K562 (cell line): Measurements from ENCODE around the gene DBNDD2. TPM values are rescaled to one million over a fixed set of nuclear protein-coding genes. Genes with fewer than 3 reads are reported as not detected.

Experiments
- E2F8 ChIP-seq: fragments of 450-650 bp; IDR thresholded peaks from 2 replicates; pipeline ENCODE4 v1.7.1; 2018; ENCODE audit warnings: mild to moderate bottlenecking, low read depth; ENCODE audit not compliant: partially characterized antibody
- NBN ChIP-seq: fragments of 450-650 bp; IDR thresholded peaks from 2 replicates; pipeline ENCODE4 v1.6.1; 2016; ENCODE audit warnings: low read depth, mild to moderate bottlenecking
- OTX1 ChIP-seq: fragments of 450-650 bp; formaldehyde crosslinking; IDR thresholded peaks from 2 replicates; pipeline ENCODE4 v1.4.0; 2022; ENCODE audit warnings: mild to moderate bottlenecking
- RNF2 ChIP-seq: sonication (generic); IDR thresholded peaks from 2 replicates; pipeline ENCODE4 v1.6.1; 2016
- SAFB ChIP-seq: fragments of 200-400 bp; formaldehyde crosslinking; IDR thresholded peaks from 2 replicates; pipeline ENCODE4 v1.6.1; 2017; ENCODE audit warnings: low read depth, low read length, borderline replicate concordance
- SAP30 ChIP-seq: fragments of 200-600 bp; sonication (generic); IDR thresholded peaks from 2 replicates; pipeline ENCODE4 v1.6.1; 2012; ENCODE audit warnings: borderline replicate concordance, low read depth, mild to moderate bottlenecking, moderate library complexity, low read length, control low read depth, inconsistent platforms; ENCODE audit not compliant: insufficient read depth, poor library complexity, severe bottlenecking
- ZBTB1 ChIP-seq: sonication (generic); formaldehyde crosslinking; IDR thresholded peaks from 2 replicates; pipeline ENCODE4 v1.8.1; 2023; ENCODE audit warnings: missing genetic modification reagents, low read depth, mild to moderate bottlenecking, borderline replicate concordance
- ZNF384 ChIP-seq: IDR thresholded peaks from 2 replicates; pipeline ENCODE4 v1.6.1; 2012; ENCODE audit warnings: low read depth, low read length, improper control_type of control experiment
- polyA plus RNA-seq, 8 experiments: library from polyadenylated mRNA; depleted of rRNA in 4 of 8; stranded (reverse) in 5 of 8; unstranded in 3 of 8; fragments of >200 nt; fragmentation: Nextera tagmentation in 2 of 8; fragmentation: Illumina TruSeq in 1 of 8; extraction: Ambion mirVana in 2 of 8; extraction: Trizol in 1 of 8; gene quantifications; 2 replicates each; pipeline versions ENCODE4 v1.2.1 to v1.2.3, GENCODE V29; 2011 to 2014; ENCODE audit warnings: inconsistent platforms in 1 of 8, missing spikeins in 1 of 8
- total RNA-seq, 7 experiments: library from RNA; depleted of rRNA in 6 of 7; stranded (reverse); fragments of >200 nt in 6 of 7; fragmentation: Illumina TruSeq in 2 of 7; extraction: Trizol in 2 of 7; gene quantifications; 2 replicates each; pipeline versions ENCODE4 v1.2.1 to v1.2.3, GENCODE V29; 2011 to 2021; ENCODE audit warnings: low replicate concordance in 1 of 7
- TF ChIP-seq, protein P1 (sequence below): fragments of 200-800 bp; sonication (Bioruptor generic); IDR thresholded peaks from 2 replicates; pipeline ENCODE4 v1.6.1; 2016; ENCODE audit warnings: missing genetic modification characterization, missing compliant biosample characterization

Gene DBNDD2
- total and polyA plus RNA-seq, 9 of the 15 experiments (the other 6 are each of a cell fraction or from before 2014, with no cell fraction given): 12.8 to 64.0 (median 35.8) TPM

- TF ChIP-seq, protein P1, sequence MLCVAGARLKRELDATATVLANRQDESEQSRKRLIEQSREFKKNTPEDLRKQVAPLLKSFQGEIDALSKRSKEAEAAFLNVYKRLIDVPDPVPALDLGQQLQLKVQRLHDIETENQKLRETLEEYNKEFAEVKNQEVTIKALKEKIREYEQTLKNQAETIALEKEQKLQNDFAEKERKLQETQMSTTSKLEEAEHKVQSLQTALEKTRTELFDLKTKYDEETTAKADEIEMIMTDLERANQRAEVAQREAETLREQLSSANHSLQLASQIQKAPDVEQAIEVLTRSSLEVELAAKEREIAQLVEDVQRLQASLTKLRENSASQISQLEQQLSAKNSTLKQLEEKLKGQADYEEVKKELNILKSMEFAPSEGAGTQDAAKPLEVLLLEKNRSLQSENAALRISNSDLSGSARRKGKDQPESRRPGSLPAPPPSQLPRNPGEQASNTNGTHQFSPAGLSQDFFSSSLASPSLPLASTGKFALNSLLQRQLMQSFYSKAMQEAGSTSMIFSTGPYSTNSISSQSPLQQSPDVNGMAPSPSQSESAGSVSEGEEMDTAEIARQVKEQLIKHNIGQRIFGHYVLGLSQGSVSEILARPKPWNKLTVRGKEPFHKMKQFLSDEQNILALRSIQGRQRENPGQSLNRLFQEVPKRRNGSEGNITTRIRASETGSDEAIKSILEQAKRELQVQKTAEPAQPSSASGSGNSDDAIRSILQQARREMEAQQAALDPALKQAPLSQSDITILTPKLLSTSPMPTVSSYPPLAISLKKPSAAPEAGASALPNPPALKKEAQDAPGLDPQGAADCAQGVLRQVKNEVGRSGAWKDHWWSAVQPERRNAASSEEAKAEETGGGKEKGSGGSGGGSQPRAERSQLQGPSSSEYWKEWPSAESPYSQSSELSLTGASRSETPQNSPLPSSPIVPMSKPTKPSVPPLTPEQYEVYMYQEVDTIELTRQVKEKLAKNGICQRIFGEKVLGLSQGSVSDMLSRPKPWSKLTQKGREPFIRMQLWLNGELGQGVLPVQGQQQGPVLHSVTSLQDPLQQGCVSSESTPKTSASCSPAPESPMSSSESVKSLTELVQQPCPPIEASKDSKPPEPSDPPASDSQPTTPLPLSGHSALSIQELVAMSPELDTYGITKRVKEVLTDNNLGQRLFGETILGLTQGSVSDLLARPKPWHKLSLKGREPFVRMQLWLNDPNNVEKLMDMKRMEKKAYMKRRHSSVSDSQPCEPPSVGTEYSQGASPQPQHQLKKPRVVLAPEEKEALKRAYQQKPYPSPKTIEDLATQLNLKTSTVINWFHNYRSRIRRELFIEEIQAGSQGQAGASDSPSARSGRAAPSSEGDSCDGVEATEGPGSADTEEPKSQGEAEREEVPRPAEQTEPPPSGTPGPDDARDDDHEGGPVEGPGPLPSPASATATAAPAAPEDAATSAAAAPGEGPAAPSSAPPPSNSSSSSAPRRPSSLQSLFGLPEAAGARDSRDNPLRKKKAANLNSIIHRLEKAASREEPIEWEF (CRISPR knock-in tag): no peak
- TF ChIP-seq ZBTB1: 0 out of 2 replicates have a peak, but pooled peaks have one; percentile 47
- TF ChIP-seq RNF2: no peak
- TF ChIP-seq OTX1 (CRISPR knock-in tag): no peak
- TF ChIP-seq ZNF384: 0 out of 2 replicates have a peak, but pooled peaks have one; percentile 31
- TF ChIP-seq SAP30: no peak
- 0 out of 2 replicates have a peak, but pooled peaks have one; percentile 10 for TF ChIP-seq NBN
- peak; percentile 3 for TF ChIP-seq E2F8
- no peak for TF ChIP-seq SAFB
Observed at GRCh38 chr20:45374101-45374467, 34.0 kb upstream of the DBNDD2 start (continued).
